Activated naive CD4-positive, alpha-beta T cell treated with anti-CD3 and anti-CD28 coated beads, Interleukin-2, amount 50 U/mL, for 16 hours (primary cell): ENCODE data around the gene TREML4.

ENCODE experiments used
- DNase-seq: peaks from one replicate; pipeline ENCODE4 v3.0.0-alpha.2; 2020

Gene TREML4

DNA sequence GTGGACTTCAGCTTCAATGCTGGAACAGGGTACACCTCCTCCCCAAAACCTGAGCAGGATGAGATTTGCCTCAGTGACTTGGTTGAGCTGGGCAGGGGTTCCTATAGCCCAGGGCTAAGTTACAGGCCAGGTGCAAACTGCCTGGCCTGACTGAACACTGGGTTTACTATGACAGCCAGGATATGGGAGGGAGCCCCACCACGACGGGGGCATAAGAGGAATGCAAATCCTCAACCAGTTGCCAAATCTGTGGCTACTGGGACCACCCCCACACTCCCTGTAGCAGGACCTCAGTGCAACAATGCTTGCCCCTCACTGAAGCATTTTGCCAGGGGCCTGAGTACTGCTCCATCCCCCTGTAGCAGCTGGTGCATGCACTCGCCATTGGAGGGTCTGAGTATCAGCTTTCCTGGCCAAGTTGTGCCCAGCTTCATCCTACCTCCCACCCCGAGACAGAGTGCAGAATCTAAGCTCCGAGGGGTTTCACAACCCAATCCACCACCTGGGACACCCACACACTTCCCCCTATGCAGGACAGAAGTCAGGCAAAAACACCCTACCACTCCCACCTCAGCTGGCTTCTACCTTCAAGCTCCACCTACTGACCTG, 27.6 kb downstream of the TREML4 start:
- no peak for DNase-seq

DNA sequence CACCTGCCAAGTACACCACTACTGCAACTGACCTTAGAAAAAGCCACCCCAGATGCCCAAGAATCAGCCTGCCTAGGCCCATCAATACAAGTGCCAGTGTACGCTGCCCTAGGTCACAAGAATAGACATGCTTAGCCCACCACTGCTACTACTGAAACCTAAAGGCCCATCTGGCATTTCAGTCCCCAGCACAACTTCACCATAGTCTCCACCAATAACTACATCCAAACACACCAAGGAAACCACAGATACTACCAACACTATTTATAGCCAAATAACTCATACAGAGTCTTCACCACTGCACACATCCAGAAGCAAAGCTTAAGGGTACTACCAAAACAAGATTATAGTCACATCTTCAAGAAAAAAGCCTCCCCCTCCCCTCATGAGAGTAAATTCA, 28.2 kb downstream of the TREML4 start:
- no peak for DNase-seq

DNA sequence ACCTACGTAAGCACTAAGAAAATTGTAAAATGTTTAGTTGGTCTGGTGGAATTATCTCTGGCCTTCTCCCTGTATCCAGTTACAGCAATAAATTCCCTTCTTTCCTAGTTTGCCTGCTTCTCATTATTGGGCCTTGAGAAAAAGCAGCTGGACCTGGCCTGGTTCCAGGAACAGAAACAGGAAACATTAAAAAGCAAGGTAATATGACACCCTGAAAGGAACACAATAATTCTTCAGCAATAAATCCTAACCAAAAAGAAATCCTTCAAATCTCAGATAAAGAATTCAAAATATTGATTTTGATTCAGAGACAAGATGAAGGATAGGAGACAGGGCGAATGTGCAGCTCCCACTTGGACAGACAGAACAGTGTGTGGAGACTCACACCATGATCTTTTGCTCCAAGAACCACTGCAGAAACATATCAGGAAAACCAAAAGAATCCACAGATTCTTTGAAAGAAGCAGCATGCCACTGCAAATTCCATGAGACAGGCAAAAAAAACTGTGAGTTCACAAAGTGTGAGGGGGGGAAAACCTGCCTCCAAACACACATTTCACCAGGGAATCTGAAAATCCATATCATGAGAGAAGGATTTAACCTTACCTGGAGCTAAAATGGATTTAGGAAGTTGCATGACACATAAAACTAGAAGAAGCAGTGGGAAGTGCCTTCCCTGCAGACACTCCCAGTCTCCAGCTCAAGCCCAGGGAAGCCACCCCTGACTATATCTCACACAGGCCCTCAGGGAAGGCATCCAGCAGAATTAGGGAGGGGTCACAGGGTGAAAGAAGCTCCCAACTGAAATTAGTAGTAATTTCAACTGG, 29.4 kb downstream of the TREML4 start:
- DNase-seq, result no peak

DNA sequence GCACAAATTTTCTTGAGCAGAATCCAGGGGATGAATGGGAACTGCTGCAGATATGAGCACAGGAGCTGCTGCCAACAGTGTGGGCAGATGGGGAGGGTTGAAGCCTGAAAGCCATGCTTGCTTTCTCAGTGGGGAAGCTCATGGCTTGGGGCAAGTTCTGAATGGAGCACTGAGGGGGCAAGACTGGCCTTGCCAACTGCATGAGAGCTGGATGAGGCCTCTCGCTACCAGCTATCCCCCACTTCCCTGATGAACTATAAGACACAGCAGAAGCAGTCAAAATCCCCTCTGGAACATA, 30.0 kb downstream of the TREML4 start:
- DNase-seq, result no peak

DNA sequence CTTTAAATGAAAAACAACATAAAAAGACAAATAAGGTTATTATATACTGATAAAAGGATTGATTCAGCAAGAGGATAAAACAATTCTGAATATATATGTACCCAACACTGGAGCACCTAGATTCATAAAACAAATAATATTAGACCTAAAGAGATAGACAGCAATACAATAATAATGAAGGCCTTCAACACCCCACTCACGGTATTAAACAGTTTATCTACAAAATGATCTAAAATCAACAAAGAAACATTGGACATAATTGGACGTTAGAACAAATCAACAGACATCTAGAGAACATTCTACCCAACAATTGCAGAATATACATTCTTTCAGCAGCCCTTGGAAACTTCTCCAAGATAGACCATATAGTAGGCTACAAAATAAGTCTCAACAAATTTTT, 34.3 kb downstream of the TREML4 start:
- no peak for DNase-seq

DNA sequence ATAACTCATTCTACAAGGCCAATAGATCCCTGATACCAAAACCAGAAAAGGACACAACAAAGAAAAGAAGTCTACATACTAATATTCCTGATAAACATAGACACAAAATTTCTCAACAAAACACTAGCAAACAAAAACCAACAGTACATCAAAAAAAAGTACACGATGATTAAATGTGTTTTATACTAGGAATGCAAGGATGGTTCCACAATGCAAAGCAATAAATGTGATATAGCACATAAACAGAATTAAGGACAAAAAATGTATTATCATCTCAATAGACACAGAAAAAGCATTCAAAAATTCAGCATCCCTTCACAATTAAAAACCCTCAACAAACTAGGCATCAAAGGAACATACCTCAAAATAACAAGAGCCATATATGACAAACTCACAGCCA, 35.1 kb downstream of the TREML4 start:
- no peak for DNase-seq

DNA sequence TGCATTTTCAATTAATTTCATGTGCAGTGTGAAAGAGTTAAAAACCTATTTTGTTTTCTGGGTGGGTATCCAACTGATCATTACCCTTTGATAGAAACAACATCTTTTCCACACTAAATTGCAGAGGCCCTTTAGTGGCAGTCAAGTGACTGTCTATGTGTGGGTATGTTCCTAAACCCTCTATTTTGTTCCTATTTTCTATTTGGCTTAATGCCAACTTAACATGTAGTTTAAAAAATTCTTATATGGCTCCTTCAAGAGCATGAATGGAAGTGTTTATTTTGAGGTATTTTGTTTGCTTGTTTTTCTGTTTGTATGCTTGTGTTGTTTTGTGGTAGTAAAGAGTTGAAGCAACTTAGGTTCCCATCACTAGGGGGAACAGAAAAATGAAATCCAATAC, 38.4 kb downstream of the TREML4 start:
- DNase-seq, result no peak

DNA sequence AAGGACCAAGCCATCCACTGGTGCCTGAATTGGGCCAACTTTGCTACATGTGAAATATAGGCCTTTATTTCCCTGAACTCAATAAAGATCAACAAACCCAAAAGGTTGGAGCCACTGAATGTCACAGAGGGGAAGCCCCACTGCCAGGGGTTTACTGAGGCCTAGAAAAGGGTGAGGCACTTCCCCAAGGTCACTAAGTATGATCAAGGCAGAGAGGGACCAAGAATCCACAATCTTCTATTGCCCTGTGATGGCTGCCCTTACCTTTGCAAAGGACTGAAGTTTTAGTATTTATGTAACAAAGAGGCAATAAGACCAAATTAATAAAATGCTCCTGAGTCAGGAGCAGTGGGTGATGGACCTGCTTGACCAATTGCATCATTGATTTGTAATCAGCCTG, 40.3 kb downstream of the TREML4 start:
- DNase-seq, result no peak

DNA sequence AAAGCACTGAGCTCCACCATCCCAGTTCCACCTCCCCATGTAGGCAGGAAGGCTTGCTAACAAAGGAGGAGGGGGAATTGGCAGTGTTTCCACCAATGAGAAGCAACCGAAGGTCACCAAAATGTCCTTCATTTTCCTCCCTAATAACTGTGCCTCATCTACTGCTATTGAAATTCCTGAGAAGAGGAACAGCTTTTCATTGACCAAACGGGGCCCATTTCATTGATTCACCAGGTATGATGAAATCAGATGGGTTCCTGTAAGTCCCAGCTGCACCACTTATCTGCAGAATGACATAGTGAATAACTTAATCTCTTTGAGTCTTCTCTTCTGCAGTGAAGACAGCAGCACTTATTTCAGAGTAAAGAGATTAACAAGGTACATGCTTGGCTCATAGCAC, 41.0 kb downstream of the TREML4 start:
- no peak for DNase-seq

DNA sequence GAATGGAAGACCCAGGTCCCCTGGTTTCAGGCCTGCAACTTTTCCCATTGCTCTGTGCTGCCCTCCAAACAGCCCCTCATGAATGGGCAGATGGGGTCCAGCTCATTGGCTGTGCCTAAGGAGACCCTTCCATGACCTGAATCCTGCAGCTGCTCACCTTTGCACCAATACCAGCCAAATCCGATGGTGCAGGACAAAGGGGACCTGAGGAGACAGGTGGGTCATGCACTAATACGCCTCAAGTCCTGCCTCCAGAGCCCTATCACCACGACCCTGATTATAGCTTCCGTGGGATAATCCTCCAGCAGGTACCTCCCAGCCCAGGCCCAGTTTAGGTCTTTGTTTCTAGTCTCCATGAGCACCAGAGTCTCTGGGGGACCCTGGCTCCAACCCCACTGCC, 41.6 kb downstream of the TREML4 start:
- DNase-seq, result no peak

DNA sequence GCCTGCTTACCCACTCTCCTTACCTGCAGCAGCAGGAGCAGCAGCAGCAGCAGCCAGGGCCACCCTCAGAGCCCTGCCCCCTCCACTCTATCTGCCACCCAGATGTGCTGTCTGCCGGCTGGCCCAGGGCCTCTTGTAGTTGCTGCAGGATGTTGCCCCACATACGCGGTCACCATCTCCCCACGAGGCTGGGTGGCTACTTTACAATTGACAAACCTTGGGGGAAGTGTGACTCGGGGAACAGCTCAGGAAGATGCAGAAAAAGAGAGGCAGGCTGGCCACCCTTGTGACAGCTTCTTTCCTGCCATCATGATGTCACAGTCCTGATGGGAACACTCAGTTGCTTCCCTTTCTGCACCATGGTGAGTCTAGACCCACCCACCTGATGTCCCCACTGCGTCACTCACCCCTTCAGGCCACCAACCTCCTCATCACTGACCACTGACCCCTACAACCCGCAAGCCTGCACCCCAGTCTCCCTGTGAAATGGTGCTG, 43.8 kb downstream of the TREML4 start:
- no peak for DNase-seq

DNA sequence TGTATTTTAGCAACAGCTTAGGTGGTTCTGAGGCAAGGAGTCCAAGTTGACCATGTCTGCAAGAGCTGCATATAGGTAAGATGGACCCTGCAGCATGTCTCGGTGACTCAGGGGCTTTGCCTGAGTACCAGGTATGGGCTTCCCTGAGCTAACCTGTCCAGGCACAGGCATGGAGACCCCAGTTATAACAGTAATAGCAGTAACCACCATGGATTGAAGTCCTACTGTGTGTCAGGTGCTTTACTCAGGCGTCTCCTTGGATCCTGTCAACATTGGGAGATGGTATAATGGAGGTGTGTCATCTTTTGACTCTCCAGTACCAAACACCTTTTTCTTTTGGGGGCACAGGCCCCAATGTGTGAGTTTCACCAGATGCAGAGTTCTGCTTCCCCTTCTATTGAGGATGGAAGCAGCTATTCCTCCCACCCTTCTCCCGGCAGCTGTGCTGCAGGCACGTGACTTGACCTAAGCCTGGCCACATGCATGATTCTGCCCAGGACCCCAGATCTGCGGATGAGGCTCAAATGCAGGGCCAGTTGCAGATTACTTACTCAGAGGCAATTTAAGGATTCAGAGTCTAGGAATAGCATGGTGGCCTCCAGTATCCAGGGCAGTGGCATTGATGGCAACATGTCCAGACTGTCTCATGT, 44.6 kb downstream of the TREML4 start:
- no peak for DNase-seq

DNA sequence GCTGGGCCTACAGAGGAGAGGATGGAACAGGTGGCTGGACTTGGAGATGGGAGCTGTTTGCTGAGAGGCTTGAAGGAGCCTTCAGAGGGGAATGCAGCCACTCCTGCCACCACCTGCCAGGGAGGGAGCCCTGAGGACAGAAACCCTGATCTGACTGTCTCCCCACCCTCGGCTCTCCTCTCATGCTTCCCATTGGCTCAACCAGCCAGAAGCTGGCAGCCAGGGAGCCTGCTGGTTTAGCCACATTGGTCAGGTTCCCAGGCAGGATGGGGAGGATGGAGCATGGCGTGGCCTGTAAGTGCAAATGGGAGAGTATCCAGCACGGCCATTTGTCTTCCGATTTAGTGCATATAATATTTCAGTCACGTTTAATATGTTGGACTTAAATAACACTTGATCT, 45.6 kb downstream of the TREML4 start:
- no peak for DNase-seq

DNA sequence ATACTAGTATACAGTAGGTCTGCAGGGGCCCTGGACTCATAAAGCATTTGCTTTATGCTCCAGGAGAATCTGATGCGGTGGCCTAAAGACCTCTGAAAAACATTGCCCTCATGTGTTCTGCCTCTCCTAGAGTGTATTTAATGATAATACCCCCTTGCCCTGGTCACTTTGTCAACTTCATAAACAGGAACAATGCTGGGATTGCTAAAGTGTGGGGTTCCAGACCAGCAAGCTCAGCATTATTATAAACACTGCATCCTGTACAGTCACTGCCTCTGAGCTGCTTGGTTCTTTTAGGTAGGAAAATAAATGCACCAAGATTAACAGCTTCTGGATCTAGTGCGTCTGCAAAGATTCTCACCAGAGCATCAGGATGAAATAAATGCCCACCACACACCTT, 46.1 kb downstream of the TREML4 start:
- no peak for DNase-seq

DNA sequence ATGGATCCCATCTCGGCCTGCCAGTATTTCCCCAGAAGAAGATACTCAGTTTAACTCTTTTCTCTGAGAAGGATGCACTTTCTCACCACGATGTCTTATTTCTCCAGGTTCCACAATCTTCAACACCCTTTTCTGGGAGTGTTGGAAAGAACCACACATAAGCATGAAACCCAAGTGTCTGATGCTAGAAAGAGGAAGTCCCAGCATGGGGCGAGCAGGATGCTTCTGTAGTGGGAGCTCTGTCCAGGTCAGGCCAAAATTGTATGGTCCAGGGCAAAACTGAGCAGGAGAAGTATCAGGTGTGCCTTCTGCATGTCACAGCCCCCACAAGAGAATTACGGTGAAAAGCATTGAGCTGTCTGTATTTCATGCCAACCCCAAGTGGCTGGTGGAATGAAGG, 47.3 kb downstream of the TREML4 start:
- DNase-seq, result no peak

DNA sequence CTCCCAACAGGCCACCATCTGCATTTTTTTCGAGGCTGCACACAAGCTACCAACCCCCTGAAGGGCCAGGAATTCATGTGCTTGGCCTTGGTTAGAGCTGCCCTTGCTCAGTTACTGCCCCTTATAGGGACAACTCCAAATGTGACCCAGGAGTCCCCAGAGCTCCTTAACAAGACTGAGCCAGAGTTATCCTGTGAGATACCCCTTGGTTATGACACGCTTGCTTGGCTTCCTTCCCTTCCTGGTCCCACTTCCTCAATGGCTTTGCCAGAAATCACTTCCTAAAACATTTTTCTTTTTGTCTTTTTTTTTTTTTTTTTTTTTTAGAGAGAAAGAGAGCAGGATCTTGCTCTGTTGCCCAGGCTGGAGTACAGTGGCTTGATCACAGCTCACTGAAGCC, 49.5 kb downstream of the TREML4 start:
- no peak for DNase-seq

DNA sequence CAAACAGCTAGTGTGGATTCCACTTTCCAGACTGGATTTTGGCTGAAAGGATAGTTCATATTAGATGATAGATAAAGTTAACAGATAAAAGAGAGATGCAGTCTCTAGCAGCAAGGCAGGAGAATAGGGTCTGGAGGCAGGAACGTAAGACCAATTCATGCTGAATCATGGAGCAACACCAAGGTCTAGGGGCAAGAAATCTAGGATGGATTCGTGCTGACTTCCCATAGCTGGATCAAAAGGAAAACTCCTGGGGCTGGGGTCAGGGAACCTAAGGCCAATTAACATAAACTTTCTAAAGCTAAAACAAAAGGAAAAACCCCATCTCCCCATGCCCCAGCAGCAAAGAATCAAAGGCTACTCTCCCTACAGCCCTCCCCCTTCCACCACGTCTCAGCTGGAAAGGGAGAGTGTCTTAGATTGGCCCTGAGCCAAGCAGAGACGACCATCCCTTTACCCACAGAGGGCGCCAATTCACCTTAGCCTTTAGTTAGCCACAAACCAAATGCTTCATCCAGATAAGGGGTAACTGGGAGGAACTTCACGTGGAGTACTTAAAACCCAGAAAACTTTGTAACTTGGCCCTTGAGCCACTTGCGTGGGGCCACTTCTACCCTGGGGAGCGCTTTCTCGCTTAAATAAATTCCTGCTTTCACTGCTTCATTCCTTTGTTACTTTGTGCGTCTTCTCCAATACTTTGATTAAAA, 50.7 kb downstream of the TREML4 start:
- peak; percentile 66 for DNase-seq

DNA sequence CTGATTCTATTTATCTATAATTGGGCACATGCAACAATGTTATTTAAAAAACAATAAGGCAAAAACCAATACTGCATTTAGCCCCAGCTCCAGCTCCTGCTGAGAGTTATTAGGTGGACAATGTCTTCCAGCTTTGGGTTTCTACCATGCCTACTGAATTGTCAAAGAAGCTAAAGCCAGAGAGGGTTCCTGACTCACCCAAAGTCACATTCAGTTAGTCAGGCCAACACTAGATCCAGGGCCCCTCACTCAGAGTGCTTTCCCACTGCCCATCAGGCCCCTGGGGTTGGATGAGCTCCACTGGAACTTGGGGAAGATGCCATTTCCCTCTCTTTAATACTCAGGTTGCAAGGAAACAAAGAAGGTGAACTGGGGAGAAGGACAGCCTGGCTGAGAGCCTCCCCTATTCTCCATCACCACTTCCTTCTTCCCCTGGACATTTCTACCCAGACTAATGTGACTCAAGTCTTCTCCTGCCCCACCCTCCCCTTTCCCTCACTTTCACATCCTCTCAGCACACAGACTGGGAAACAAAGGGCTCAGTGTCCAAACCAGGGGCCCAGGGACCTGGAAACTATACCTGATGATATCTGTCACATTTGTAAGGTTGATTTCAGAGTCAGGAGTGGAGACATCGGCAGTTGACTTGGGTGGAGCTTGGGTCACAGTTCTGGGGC, 52.4 kb downstream of the TREML4 start:
- no peak for DNase-seq

DNA sequence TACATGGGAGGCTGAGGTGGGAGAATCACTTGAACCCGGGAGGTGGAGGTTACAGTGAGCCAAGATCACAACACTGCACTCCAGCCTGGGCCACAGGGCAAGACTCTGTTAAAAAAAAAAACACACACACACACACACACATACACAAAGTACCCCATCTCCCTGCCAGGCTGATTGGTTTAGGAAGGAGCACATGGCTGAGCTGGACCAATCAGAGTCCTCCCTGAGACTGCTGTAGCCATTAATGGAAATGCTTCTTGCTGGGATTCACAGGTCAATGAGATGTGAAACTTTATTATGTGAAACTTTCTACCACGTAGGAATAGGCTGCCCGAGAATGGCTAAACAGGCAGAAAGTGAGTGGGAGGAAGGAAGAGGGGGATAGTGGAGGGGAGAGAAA, 55.5 kb downstream of the TREML4 start:
- DNase-seq, result no peak

DNA sequence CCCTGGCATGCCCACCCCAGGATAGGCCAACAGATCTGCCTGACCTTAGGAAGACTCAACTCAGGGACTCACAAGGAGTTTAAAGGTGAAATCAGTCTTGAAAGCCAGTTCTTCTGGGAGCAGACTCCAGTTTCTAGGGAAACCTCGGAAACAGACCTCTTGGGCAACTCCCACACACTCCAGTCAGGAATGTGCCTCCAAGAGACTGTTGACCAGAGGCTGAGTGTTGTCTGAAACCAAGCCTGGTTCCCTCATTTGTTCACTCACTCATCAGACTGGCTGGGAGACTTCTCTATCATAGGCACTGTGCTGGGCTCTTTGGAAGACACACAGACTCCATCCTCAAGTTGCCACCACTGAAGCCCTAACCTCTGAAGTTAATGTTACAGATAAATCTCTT, 56.6 kb downstream of the TREML4 start:
- DNase-seq, result no peak

DNA sequence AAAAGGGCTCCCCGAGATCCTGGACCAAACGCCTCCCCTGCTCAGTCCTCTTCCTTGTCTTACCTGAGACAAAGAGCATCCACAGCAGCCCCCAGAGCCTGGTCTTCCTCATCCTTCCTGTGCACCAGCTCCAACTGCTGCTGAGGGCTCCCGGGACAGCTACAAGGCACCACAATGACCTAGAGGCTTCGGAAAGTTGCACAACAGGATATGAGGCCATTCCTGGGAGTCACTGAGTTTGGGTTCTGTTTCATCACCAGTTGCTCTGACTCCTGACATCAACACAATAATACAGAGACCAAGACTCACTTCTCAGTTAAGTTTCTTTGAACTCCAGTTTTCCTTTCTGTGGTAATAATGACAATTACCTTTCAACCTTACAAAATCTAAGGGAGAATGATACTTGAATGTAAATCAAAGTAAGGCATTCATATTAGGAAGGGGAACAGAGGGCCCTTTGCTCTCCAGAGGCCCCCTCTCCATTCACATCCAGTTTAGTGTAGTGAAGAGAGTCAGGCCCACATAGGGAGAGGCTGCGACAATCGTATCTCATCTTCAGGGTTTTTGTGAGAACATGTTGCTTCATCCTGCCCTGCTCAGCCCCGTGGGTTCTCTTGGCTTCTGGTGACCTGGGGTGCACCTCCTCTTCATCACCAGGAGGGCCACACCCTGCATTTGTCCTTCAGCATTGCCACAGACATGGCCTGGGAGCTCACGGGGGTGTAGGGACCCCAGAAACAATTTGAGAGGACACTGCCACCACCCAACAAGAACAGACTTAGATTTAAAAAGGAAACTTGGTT, 58.6 kb downstream of the TREML4 start, which contains the start of gene TREM1:
Gene TREM1 (minus strand): TSS at position 139 of the 803 bp plus-strand sequence. CDS start 27 bp downstream, at position 112.
- DNase-seq, result no peak
